Nucleus accumbens (tissue), 56 donors: Measurements from ENCODE around the gene SEL1L.
"Not testable (repeated sequence)": the region's sequence is repeated elsewhere in the genome, so short reads cannot be mapped to it uniquely, and the experiment has no call there.

ENCODE experiments used
- DNase-seq, 56 donors: peaks; one replicate each; lab custom pipeline; 2025; lab: John Stamatoyannopoulos, UW

The SEL1L gene

DNA sequence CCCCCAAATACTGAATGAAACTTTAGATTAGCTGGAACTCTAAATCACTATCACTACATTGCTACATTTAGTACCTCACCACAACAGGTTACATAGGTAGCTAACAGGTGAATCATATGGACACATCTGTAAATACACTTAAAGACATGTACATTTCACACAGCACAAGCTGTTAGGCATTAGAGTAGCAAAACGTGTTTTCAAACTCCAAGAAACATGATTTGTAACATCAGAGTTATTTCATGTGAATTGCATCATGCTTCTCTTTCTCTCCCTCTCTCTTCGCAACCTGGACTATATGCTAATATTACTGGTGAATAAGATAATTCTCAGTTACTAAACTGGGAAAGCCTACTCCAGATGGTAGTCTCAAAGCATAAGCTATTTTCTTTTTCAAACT, 4.3 kb downstream of the SEL1L start:
- DNase-seq = no peak

DNA sequence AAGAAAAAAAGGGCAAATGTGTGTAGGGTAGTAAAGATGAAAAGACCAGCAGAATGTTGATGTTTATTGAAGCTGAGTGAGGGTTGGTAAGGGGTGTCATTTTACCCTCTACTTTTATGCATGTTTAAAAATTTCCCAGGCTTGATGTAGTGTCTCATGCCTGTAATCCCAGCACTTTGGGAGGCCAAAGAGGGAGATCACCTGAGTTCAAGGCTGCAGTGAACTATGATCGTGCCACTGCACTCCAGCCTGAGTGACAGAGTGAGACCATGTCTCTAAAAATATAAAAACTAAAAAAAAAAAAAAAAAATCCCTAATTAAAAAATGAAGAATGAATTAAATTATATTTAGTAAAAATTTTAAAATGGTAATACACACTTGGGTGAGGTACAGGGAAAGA, 8.5 kb downstream of the SEL1L start:
- no peak for DNase-seq

DNA sequence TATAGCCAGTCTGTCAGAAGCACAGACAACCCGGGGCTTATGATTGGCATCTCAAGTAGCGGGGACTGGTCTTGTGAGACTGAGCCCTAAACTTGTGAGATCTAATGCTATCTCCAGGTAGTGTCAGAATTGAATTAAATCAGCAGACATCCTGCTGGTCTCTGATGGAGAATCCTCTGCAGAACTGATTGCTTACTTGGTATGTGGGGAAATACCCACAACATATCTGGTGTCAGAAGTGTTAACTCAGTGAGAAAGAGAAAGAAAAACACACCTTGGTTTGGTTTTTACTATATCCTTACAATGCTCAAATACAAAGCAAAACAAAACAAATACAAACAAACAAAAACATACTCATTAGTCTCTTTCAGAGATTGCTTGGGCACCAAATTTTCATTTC, 10.0 kb downstream of the SEL1L start:
- DNase-seq = no peak

DNA sequence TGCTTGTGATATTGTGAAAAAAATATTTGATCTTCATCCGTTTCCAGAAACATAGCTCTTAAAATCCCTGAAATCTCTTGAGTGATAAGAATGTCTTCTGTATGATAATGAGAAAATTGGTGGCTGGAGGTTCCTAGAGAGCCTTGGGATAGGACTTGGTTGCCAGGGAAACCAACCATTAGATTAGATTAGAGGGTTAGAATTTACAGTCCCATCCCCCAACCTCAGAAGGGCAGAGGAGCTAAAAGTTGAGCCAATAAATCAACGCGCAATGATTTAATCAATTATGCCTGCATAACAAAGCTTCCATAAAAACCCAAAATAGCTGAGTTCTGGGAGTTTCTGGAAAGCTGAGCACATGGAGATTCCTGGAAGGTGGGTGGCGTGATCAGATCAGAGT, 10.6 kb downstream of the SEL1L start:
- DNase-seq = no peak

DNA sequence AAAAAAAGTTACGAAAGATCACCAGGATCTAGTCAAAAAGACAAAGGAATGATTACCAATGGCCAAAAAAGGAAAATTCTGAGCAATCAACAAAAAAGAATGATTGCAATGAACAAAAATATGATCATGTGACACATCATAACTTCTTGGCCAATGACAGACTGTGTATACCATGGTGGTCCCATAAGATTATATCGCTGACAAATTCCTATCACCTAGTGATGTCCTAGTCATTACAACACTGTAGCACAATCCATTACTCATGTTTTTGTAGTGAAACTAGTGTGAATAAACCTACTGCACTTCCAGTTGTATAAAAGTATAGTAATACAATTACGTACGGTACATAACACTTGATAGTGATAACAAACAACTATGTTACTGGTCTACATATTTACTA, 12.3 kb downstream of the SEL1L start:
- no peak for DNase-seq

DNA sequence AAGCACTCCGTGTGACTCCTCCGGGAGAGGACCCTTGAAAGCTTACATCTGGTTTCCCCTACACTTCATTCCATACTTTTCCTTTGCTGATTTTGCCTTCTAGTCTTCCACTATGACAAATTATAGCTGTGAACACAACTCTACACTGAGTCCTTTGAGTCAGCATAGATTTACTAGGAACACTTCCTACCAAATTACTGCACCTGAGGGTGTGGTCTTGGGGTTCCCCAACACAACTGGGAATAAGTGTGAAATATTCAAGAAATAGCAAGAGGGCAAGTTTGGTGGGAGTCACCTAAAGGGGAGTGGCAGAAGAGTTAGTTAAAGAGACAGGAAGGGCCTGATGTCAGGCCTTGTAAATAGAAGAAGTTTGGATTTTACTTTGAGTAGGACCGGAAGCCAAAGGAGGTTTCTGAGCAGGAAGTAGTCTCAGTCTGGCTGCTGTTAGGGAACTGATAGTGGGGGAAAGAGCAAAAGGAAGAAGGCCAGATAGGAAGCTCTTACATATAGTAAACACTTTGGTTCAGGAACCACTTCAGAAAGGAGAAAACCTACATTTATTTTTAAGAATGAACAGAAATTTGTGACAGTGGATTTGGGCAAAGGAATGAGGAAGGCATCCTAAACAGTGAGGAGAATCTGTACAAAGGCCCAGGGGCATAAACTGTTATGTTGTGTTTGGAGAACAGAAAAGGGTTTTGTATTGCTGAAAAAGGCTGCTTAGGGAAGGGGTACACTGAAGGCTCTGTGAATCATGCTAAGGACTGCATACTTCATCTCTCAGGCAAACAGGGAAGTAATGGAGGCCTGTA, 14.2 kb downstream of the SEL1L start:
- peak in 3 of 56 donors; percentile 4 to 10 (median 4) for DNase-seq

DNA sequence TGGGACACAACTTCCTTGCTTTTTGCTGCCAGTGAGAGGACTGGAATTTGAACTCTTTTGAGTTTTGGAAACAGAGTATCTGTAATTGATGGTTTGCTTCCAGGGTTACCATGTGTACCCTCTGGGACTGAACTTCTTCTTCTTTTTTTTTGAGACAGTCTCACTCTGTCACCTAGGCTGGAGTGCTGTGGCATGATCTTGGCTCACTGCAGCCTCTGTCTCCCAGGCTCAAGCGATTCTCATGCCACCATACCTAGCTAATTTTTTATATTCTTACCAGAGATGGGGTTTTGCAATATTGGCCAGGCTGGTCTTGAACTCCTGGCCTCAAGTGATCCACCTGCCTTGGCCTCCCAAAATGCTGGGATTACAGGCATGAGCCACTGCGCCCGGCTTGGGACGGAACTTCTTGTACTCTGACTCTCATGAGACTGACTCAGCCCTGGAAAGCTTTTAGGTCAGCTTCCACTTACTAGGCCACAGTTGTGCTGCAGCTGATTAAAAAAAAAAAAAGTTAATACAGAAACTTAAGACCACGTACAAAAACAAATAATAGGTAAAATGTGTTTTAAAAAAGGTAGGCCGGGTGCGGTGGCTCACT, 15.8 kb downstream of the SEL1L start:
- peak in 1 of 56 donors; percentile 4 for DNase-seq

DNA sequence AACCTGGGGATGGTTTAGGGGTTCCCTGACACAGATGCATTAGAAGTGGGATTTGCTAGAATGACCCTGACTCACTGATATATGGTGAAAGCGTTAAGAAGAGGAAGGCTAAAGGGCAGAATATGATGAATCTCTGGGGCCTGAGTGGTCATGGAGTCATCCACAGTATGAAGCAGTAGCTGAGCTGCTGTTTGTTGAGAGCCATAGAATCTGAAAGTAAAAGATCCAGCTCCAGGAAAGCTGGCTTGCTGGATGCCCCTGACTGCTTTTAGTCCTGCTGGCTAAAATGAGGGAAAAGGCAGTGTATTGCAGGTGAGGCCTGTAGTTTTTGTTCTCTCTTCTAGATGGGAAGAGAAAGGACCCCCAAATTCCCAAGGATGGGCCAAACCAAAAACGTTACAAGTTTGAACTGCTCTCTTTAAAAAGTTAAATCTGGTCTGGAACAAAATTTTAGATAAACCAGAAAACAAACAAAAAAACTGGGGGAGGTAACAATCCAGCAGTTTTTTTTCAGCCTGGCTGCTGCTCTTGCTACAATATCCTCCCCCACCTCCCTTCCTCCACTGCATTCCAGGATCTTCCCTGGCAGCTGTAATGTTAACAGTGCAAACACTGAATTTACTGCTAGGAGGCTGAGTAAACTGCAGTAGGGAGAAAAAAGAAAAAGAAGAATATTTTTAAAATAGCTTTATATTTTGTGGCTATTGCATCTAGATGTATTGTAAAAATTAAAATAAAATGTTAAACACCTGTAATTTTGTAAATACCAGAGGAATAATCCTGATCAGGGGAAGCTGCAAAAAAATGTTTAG, 16.5 kb downstream of the SEL1L start:
- no peak for DNase-seq

DNA sequence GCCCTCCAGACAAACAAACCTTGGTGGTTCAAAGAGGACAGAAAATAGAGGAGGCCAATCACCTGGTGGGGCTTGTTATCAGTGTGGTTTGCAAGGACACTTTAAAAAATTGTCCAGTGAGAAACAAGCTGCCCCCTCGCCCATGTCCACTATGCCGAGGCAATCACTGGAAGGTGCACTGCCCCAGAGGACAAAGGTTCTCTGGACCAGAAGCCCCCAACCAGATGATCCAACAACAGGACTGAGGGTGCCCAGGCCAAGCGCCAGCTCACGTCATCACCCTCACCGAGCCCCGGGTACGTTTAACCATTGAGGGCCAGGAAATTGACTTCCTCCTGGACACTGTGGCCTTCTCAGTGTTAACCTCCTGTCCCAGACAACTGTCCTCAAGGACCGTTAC, 17.7 kb downstream of the SEL1L start:
- not testable (repeated sequence) for DNase-seq

DNA sequence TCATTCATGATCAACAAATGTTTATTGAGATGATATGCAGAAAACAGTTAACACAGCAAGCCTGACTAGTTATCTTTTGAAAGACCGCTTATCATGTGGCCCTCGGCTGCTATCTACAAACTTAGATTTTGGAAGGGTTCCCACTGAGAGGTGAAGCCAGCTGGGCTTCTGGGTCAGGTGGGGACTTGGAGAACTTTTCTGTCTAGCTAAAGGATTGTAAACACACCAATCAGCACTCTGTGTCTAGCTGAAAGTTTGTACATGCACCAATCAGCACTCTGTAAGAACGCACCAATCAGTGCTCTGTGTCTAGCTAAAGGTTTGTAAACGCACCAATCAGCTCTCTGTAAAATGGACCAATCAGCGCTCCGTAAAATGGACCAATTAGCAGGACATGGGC, 20.8 kb downstream of the SEL1L start:
- not testable (repeated sequence) for DNase-seq

DNA sequence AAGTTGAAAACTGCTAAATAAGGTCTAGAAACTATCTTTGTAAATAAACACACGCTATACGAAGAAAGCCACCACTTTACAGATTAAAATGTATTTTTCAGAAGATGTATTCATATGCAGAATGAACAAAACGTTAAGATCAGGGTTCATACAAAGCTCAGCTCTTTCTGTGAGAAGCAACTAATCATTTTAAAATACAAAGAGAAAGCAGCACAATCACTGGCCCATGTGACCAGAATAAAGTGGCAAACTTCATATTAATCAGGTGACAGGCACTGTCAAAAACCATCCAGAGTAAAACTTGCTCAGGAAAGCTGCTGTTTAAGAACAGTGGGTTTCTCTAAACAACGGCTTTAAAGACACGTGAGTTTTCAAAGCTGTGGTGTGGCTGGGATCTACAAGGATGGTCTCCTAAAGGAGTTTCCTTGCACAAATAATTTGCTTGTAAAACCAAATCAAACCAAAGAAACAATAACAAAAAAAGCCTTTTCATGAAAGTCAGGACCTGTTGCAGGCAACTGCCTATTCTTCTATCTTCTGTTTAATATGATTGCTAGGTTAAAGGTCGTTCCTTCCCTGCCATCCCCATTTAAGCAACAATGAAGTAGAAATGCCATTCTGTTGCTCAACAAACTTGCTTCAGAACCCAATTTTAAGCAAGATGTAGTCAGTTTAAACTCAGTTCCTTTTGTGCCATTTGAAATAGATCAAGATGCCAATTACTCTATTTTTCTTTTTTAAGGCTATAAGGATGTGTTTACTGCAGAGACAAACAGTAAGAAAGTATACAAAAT, 22.3 kb downstream of the SEL1L start:
- DNase-seq = no peak

DNA sequence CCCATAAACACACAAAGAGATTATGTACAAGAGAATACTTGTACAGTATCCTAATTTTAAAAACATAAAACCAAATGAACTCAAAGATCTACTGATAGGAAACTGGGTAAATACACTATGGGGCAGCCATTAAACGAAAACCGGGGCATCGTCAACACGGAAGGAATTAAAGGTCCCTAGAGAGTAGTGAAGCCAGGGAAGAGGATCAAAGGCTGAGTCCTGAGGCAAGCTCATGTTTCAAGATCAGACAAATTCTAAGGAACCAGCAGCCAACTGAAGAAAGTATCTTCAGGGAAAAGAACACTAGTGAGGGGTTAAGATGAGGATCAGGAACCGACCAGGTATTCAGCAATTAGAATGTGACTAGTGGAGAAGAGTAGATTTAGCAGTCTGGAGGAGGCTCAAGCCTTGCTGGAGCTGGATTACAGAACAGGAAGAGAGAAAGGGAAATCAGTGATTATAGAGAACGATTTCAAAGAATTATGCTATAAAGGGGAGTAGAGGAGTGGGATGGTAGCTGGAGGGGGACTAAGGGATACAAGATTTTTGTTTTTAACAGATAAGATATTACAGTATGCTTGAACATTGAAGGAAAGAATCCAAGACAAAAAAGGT, 23.7 kb downstream of the SEL1L start:
- DNase-seq = peak in 1 of 56 donors; percentile 11

DNA sequence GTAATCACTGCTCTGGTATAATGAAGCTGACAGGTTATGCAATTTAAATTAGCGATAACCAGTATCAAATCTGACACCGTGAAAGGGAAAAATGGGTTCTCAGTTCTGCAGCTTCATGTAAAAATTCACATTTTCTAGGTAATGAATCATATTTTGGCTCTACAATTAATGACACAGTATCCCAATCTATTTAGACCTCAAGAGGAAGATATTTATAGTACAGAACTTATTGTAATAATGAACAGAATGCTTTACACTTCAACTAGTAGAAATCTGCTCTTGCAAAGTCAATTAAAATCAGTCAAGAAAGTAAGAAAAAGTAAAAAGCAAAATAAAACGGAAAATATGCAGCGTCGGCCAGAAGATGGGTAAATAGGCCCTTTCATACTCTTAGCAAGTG, 24.3 kb downstream of the SEL1L start:
- DNase-seq = no peak

DNA sequence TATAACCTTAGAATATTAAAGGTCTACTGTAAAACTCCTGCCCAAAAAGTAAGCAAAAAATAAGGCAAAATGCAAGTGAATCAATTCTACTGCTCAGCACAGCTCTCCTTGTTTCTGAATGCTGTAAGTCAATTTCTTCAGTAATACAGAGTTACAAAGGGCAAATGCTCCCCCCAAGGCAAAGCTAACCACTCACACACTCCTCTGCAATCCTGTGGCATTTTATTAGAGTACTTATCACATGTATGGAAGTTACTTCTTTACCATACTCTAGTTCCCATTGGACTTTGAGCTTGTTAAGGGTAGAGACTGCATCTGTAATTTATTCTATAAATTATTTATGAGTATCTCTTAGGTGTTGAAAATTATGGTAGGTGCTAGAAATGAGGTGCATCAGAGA, 27.2 kb downstream of the SEL1L start:
- DNase-seq = no peak

DNA sequence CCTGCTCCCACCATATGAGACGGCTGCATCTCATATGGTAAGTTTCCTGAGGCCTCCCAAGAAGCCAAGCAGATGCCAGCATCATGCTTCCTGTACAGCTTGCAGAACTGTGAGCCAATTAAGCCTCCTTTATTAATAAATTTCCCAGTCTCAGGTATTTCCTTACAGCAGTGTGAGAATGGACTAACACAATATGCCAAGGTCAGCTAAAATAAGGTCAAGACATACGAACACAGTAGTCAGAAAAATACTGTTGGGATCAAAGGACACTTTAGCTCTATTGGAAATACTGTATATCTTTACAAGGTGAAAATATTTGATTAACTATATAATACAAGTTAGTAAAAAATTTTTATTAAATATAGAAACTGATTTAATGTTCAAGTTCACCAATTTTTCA, 28.8 kb downstream of the SEL1L start:
- no peak for DNase-seq

DNA sequence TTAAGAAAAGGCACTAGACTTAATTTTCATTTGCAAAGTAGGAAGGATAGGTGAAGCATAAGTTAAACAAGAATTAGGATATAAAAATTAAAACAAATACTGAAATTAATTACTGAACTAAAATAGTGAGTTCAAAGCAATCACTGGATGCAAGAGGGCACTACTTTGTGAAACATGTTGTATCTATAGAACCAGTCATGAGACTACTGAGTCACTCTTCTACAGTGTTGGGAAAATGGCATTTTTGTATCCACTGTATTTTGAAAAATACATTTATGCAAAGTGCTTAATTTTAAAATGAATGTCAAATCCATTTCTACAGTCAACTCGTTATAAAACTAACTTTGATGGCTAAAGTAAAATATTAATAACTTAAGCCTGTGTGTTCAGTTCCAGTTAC, 47.9 kb downstream of the SEL1L start:
- no peak for DNase-seq

DNA sequence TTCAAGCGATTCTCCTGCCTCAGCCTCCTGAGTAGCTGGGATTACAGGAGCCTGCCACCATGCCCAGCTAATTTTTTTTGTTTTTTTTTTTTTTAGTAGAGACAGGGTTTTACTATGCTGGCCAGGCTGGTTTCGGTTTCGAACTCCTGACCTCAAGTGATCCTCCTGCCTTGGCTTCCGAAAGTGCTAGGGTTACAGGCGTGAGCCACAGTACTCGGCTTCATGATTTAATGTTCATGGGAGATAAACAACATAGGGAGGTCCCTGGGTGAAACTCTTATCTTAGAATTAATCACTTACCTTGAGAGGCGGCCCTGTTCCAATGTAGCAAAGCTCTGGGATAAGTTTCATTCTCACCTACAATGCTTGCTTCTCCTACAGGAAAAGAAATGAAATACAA, 48.3 kb downstream of the SEL1L start:
- DNase-seq = no peak

DNA sequence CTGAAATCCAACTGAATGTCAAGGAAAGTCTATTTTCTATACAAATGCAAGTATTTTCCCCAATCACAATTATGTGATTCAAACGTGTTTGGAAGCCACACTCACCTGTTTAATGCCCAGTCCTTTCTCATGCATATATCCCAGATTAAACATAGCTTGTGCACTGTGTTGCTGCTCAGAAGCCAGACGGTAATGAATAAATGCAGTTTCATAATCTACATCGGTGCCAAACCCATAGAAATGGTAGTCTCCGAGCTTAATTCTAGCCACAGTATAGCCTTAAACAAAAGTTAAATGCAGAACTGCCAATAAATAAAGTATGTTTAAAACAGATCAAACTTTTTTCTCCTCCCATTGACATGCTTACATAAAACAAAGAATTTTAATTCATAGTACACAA, 49.5 kb downstream of the SEL1L start:
- no peak for DNase-seq

DNA sequence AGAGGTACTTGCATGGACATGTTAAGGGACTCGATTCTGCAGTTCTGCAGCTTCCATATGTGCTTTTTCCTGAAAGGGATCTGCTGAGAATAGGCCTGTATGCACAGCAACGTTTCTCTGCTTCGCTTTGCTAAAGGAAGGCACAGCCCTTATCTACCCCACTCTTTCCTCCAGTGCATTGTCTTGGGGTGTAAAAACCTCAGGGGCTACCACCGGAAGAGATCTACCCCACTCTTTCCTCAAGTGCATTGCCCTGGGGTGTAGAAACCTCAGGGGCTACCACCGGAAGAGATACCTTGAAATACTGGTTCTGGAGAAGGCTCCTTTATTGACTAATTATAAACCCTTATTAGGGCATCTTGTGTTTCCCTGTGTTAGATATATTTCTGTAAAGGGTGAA, 52.9 kb downstream of the SEL1L start:
- DNase-seq = no peak

DNA sequence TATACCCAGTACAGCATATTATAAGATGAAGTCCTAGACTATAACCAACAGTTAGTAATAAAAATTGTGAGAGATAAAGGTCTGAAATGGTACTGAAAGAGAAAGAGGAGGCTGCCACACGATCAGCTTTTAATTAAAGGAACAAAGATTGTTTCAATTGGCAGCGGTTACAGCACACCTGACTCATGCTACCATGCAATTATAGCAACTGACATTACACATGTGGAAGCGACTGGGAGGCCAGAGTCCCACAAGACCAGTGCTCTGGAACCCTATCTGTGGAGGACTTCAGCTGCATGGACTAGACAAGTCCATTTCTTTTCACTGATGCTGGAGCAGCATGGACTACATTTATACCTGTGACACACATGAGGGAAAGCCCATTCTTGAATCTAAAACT, 55.2 kb downstream of the SEL1L start:
- no peak for DNase-seq
